Measurements from ENCODE around the gene DTNA.

The DTNA gene

DNA sequence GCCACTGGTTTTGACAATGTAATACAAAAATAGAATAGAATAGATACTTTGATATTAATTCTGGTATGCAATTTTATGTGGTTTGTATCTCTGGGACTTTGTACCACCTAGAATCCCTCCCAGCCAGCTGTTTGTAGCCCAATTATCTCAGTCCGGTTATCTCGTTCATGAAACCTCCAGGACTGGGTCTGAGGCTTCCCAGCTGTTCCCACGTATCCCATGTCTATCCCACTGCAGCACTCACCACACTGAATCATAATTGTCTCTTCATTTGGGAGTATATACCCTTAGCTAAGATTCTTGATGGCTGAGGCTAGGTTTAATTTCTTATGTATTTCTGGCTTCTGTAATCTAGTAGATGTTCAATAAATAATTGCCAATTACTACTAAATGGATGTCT, 226.7 kb downstream of the DTNA start:
- no peak for DNase-seq (ENCODE audit: low spot score)

DNA sequence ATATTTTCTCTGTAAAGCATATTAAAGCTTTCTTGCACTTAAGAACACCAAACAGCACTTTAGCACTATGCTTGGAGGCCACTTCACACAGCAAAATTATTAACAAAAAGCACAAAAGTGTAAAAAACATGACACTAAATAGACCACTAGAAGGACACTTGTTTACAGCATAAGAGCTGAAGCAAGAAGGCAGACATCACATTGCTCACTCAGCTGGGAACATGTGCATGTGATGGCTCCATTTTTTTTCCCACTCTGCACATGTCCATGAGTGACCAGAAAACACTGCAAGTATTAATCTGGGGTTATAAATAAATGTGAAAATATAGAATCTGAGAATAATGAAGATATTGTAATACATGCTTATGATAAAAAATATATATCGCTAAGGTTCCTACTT, 228.0 kb downstream of the DTNA start:
- DNase-seq (ENCODE audit: low spot score): no peak
